NCI-H1105 treated with DMSO at 0.1 percent for 48 hours (cell line): Measurements from ENCODE around the gene ATN1.

Experiments used
- DNase-seq: peaks from one replicate; lab custom pipeline; 2025; lab: John Stamatoyannopoulos, UW

Gene ATN1

GRCh38 chr12:6978611-6979011 lies 50.9 kb downstream of the ATN1 start:
- no peak for DNase-seq

- no peak for DNase-seq
These were observed 51.3 kb downstream of the ATN1 start for GRCh38 chr12:6979021-6979420.

- no peak for DNase-seq
These were observed 51.7 kb downstream of the ATN1 start for GRCh38 chr12:6979453-6979852.

- no peak for DNase-seq
These were observed 52.3 kb downstream of the ATN1 start for GRCh38 chr12:6980075-6980474.

- DNase-seq: no peak
These were observed 53.0 kb downstream of the ATN1 start for GRCh38 chr12:6980740-6981139.

- DNase-seq: no peak
These were observed 53.6 kb downstream of the ATN1 start for GRCh38 chr12:6981152-6982052.

GRCh38 chr12:6982532-6982931 lies 54.8 kb downstream of the ATN1 start:
- DNase-seq: no peak

GRCh38 chr12:6987956-6988553 lies 60.3 kb downstream of the ATN1 start:
- DNase-seq: no peak
